Dermis microvascular lymphatic vessel endothelial cell (primary cell): ENCODE results near the gene TMEM52B. TPM values are rescaled to one million over a fixed set of nuclear protein-coding genes. Genes with fewer than 3 reads are reported as not detected.
A peak's percentile ranks its signal among the peaks of the same experiment; 100 is the strongest.
"Not testable (repeated sequence)": the region's sequence is repeated elsewhere in the genome, so short reads cannot be mapped to it uniquely, and the experiment has no call there.

Experiments
- DNase-seq, 2 donors: peaks; one replicate each; pipeline versions ENCODE4 v3.0.0 to v3.0.0-alpha.2; 2010; ENCODE audit warnings: low read depth in 2 of 2
- total RNA-seq: library from RNA; depleted of rRNA; stranded (reverse); fragments of >200 nt; gene quantifications from 2 replicates; pipeline ENCODE4 v1.2.1, GENCODE V29; 2014

Gene TMEM52B
- total RNA-seq, 1 donor from 2014 or later: not detected

DNA sequence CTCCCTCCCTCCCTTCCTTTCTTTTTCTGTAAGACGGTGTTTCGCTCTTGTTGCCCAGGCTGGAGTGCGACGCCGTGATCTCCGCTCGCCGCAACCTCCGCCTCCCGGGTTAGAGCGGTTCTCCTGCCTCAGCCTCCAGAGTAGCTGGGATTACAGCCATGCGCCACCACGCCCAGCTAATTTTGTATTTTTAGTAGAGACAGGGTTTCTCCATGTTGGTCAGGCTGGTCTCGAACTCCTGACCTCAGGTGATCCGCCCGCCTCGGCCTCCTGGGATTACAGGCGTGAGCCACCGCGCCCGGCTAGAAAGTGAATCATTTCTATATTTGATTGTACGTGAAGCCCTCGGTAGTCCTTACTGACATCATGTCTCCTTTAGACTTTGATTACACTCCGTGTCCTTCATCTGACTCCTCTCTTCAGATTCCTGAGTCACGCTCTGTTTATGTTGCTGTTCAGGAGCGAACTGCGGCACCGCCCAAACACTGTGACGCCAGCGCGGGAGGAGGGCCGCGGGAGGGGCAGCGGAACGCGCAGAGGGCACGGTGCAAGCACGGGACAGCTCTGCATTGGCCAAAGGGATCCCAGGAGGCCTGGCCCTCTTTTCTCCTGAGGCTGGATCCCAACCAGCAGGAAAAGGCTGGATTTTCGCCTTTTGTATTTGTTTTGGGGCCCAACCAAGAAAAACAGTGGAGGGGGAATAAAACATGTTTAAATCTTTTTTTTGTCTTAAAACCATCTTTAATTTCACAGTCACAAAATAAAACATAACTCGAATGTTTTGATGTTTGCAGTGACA is 33.3 kb downstream of the TMEM52B start:
- DNase-seq: peak; percentile 97 to 100

DNA sequence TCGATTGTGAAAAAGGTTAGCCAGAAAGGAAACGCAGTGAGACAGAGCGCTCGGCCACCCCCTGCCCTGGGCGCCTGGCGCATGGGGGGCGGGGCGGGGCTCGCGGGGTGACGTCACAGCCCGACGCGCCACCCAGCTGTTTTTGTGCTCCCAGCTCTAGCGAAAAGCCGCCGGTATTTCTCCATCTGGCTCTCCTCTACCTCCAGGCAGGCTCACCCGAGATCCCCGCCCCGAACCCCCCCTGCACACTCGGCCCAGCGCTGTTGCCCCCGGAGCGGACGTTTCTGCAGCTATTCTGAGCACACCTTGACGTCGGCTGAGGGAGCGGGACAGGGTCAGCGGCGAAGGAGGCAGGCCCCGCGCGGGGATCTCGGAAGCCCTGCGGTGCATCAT is 33.9 kb downstream of the TMEM52B start, which contains the start of gene GABARAPL1:
GABARAPL1 (plus strand) TSS at position 139 of the 393 bp plus-strand sequence; CDS start at position 392, 253 bp downstream.
- DNase-seq: peak in 1 of 2 donors; percentile 89

DNA sequence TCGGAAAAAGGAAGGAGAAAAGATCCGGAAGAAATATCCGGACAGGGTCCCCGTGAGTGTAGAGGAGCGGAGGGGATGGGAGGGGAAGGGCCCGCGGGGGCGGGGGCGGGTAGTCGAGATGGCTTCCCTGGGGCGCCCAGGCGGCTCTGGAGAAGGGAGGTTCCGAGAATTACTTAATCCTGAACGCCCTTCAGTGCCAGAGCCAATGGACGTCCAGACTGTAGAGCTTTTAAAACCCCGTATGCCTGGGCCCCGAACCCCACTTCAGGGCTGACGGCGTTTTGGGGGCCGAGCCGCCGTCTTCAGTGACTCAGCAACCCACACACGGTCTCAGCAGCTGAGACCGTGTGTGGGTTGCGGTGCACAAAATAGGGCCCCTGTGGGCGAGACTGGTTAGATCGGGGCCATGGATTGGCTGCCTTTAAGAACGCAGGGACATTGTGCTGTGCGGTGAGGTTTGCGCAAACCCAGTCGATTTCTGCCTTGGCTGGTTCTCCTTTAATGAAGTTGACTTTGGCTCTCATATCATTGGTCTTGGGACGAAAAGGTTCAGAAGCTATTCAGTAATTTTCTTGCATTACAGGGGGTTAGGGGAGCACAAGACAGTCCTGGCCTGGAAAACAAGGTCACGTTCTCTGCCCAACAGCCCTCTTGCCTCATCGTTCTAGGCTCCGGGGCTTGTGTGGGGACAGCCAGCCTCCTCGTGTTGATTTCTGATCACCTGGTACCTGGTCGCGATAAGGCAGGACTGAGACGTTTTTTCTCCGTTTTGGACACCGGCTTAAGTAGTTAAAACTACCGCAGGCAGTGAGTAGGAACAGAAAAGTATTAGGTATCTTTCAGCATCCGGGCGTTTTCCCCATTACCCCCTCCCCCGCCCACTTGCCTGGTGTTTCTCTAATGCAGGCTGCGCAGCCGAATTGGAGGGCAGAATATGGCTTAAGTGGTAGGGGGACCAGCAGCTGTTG is 34.6 kb downstream of the TMEM52B start:
- peak; percentile 46 to 70 for DNase-seq

DNA sequence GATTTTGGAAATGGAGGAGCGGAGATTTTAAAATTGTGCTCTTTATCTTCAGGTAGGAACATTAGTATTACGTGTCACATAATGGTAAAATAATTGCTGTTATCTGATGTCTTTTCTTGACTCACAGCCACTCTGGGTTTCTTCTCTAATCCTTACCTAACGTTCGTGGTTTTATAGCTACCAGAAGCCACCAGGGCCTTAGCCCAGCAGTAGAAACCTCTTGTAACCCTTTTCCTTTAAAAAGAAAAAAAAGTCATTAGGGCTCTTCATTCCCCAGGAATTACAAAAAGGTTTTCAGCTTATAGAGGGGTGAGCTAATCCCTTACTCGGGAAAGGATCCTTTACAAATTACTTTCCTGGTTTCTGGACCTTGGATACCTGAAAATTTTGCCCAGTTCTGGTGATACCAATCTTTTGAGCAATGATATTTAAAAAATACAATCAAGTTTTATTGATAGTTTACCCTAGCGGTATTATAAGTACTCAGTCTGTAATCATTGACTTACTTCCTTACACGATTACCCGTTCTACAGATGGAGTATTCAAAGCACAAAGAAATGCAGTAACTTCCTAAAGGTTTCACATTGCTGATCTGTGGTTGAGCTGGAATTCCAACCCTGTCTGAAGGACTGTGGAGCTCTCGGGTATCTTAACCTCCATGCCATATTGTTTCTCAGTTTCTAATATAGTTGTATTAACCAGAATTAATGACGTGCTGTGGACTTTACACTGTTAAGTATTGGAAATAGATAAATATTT is 35.5 kb downstream of the TMEM52B start:
- peak in 1 of 2 donors; percentile 65 for DNase-seq

DNA sequence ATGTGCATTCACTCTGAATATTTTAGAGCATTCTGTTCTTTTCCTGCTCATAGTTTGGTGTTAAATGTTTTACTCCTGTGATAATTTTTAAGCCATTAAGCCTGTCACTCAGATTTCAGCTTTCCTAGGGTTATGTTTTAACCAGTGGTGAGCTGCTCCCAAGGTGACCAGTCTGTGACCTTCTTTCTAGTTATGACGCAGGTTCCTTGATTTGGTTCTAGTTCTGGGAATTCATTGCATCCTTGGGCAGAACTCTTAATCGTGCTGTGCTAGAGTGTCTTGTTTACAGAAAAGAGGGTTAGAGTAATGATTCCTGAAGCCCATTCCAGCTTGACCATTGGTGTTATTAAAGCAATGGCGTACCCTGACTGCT is 36.0 kb downstream of the TMEM52B start:
- no peak for DNase-seq

DNA sequence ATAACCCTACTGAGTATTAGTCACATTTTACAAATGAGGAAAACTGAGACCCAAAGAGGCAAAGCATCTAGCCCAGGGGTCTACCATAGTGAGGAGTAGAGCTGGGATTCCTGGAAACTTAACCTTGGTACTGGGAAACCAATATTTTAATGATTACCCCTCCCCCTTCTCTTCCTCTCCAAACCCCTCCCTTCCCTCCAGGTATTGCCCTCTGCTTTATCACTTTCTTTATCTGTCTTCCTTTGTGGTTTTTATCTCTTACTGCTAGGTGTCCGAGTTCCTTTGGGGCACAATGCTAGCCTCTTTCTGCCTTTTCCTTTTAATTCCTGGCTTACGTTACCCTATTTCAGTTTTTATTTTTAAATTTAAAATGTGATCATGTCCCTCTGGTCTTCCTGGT is 36.6 kb downstream of the TMEM52B start:
- DNase-seq: no peak

DNA sequence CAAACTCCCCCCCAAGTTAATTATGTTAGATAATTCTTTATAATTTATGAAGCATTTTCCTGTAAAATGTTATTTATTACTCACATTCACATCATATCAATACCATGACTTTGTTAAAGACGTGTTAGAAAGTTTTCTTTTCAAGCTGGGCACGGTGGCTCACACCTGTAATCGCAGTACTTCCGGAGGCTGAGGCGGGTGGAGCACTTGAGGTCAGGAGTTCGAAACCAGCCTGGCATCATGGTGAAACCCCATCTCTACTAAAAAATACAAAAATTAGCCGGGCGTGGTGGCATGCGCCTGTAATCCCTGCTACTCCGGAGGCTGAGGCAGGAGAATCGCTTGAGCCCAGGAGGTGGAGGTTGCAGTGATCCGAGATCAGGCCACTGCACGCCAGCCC is 37.1 kb downstream of the TMEM52B start:
- DNase-seq: not testable (repeated sequence)

DNA sequence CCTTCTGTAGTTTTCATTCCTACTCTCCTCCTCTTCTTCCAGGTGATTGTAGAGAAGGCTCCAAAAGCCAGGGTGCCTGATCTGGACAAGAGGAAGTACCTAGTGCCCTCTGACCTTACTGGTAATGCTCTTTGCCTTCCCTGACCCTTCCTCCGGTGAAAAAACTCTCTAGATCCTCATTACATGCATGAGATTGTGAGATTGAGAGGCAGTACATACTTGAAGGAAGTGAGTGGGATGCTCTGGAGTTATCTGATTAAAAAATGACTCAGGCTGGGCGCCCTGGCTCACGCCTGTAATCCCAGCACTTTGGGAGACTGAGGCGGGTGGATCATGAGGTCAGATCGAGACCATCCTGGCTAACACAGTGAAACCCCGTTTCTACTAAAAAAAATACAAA is 39.2 kb downstream of the TMEM52B start:
- DNase-seq: no peak

DNA sequence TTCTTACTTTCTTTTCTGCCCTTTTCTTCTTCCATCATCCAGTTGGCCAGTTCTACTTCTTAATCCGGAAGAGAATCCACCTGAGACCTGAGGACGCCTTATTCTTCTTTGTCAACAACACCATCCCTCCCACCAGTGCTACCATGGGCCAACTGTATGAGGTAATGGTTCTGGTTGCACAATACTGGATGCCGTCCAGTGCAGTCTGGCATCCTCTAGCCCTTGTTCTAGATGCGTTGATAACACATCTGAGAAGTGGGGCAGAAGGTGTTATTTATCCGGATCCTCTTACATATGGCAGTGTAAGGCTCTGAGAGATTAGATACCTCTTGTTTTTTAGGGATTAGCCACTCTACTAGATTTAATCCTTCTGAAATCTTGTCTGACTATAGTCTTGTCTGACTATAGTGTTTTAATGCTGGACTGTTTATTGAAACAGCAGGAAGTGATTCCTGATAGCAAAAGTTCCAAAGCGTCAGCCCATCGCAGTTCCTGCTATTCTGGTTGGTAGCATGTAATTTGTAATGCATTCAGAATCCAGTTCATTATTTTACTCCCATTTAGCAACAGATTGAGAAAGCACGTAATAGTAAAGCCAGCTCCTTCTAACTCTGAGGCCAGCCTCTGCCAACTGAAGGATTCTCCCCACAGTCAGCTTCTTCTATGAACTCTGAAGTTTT is 41.7 kb downstream of the TMEM52B start:
- peak; percentile 89 to 91 for DNase-seq

DNA sequence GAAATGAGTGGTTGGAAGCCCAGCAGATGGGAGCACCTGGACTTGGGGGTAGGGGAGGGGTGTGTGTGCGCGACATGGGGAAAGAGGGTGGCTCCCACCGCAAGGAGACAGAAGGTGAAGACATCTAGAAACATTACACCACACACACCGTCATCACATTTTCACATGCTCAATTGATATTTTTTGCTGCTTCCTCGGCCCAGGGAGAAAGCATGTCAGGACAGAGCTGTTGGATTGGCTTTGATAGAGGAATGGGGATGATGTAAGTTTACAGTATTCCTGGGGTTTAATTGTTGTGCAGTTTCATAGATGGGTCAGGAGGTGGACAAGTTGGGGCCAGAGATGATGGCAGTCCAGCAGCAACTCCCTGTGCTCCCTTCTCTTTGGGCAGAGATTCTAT is 43.0 kb downstream of the TMEM52B start:
- DNase-seq: no peak

DNA sequence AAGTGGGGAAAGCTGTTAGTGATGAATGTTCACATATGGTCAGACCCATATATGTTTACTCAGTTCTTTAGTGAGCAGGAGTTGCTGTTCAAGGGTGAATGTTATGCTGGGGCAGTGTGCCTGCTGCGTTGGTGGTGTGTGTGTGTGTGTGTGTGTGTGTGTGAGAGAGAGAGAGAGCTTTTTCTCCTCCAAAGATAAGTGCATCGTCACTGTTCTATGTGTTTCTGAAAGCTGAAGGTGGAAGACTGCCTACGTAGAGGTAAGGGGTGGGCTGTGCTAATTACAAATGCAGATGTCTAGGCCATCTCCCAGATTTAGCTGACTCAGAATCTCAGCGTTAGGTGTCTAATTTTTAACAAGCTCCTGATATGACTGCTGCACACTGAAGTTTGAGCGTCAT is 44.4 kb downstream of the TMEM52B start:
- no peak for DNase-seq

DNA sequence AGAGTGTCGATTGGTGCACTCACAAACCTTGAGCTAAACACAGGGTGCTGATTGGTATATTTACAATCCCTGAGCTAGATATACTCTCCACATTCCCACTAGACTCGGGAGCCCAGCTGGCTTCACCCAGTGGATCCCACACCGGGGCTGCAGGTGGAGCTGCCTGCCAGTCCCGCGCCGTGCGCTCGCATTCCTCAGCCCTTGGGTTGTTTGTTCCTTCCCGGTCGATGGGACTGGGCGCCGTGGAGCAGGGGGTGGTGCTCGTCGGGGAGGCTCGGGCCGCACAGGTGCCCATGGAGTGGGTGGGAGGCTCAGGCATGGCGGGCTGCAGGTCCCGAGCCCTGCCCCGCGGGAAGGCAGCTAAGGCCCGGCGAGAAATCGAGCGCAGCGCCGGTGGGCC is 46.6 kb downstream of the TMEM52B start:
- not testable (repeated sequence) for DNase-seq

DNA sequence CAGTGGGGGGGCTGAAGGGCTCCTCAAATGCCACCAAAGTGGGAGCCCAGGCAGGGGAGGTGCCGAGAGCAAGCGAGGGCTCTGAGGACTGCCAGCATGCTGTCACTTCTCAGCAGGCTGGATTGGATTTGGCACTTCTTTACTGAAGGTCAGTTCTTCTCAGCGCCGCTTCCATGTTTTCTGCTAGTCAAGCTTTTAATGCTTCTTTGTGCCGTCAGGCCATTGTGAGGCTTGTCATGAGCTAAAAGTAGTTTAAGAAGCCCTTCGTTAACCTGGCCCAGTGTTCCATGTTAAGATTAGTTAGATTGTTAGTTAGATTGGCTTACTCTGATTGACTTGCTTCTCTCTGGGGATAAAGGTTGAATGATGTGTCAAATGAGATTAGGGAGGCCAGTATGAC is 47.3 kb downstream of the TMEM52B start:
- no peak for DNase-seq

DNA sequence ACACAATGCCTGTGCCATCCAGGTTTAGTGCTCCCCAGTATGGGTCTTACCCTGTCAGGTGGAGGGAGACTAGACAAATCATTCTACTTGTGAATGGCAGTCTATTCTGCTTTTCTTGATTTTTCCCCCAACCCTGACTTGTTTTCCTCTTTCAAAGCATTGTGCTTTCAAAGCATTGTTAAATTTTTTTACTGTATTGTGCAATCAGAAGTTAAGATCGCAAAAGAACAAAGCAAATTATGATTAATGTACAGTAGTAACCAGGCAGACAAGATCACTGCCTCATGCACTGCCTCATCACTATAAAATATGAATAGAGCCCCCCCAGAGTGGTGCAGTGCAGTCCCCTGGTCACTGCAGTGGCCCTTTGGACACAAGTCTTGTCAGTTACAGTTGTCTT is 47.9 kb downstream of the TMEM52B start:
- no peak for DNase-seq

DNA sequence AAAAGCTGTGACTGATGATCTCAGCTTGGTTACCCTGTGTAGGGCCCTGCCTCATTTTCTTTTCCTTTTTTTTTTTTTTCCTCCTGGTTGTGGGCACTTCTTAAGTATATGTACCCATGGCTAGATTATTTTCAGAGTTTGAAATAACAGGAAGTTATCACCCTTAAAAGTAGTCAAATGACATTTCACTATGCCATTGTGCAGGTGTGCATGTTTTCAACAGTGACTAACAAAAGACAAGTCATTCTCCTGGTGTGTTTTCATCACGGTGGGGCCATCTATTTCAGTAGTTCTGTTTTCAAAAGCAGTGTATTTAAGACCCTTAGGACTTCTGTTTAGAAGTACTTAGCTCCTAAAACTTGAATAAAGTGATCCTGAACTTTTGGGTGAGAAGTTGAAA is 48.8 kb downstream of the TMEM52B start:
- no peak for DNase-seq

DNA sequence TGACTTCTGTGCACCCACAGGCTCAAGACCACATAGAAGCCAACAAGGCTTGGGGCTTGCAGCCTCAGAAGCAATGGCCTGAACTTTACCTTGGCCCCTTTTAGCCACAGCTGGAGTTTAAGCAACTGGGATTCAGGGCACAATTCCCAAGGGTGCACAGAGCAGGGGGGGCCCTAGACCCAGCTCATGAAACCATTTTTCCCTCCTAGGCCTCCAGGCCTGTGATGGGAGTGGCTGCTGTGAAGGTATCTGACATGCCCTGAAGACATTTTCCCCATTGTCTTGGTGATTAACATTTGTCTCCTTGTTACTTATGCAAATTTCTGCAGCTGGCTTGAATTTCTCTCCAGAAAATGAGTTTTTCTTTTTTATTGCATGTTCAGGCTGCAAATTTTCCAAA is 55.7 kb downstream of the TMEM52B start:
- DNase-seq: no peak

DNA sequence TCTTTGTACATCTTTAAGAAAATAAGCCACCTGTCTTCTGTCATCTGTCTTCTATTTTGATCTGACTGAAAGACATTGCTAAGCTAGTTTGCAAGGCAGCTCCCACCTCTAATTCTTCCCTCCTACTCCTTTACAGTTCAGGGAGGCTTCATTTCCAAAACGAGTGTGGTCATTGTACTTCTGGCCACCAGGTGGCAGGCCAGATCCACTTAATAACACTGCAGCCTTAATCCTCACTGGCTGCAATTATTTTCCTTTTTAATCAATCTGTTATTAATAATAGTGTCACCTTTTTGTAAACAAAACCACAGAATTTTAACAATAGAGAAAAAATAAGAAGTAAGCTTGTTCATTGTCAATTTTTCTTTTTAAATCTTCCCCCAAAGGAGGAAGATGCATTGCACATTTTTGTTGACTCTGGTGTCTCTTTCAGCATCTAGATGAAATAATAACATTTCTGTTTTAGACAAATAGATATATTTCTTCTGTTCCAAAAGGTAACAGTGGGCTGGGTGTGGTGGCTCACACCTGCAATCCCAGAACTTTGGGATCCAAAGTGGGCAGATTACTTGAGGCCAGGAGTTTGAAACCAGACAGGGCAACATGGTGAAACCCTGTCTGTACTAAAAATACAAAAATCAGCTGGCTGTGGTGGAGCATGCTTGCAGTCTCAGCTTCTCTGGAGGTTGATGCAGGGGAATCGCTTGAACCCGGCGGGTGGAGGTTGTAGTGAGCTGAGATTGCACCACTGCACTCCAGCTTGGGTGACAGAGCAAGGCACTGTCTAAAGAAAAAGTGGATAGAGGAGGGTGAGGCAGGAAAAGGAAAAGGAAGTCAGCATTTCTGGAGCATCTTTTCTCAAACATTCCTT is 57.2 kb downstream of the TMEM52B start:
- peak in 1 of 2 donors; percentile 61 for DNase-seq

DNA sequence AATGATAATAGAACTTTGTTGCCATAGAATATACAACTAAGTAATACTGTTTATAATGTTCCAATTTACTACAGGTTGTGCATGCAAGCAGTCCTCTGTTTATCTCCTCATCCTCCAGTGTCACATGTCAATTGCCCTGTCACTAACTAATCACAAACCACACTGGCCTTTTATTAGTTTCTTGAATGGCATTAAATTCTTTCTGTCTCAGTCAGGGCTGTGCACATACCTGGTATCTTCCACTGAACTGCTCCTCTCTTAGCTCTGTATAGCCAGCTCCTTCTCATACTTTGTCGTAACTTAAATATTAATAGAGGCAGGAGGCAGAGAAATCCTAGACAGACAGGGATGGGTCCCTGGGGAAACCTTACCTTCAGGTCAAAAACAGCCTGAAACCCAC is 57.9 kb downstream of the TMEM52B start:
- no peak for DNase-seq

DNA sequence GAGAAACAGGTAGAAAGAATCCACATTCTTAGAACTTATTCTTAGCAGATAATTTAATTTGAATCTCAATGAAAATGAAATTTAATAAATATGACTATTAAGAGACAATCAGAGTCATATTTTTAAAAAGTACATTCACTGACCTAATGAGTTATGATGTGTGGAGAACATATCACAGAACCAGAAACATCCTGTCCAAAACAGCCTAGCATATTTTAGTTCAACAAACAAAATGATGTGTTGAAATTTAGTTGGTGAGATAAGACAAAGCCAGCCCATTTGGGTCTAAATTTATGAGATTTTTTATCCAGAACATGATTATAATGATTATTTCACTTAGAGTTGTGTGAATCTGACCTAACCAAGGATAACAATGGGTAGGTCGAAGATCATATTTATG is 59.7 kb downstream of the TMEM52B start:
- no peak for DNase-seq

DNA sequence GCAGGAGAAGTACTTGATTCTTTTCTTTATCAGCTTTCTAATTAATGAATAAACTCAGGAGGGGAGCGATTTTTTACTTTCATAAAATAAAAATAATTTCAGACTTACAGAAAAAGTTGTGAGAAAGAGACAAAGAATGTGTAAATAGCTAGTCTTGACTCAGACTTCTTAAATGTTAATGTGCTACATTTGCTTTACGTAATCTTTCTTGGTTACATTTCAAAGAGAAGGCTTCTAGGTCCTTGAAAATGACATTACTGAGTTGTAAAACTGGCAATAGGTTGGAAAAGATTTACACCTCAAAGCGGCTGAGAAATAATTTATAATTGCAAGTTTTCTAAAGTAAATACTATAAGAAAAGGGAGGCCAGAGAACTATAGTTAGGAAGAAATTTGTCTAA is 62.5 kb downstream of the TMEM52B start:
- DNase-seq: no peak
